Choroid plexus epithelial cell (primary cell): ENCODE results near the gene ERC1.

Experiments used
- DNase-seq: peaks from one replicate; pipeline ENCODE4 v3.0.0-alpha.2; 2010; ENCODE audit warnings: low read depth
- H3K4me3 ChIP-seq: 2 replicates; pipeline ENCODE4 v1.5.1; 2011; ENCODE audit warnings: low read depth, mild to moderate bottlenecking, control low read depth, low read length, moderate library complexity
- TF ChIP-seq, protein P1 (sequence below): conservative IDR thresholded peaks from 2 replicates; pipeline ENCODE4 v1.5.1; 2011; ENCODE audit warnings: low read depth, mild to moderate bottlenecking, control low read depth, inconsistent platforms, low read length, moderate library complexity

ERC1 gene

DNA sequence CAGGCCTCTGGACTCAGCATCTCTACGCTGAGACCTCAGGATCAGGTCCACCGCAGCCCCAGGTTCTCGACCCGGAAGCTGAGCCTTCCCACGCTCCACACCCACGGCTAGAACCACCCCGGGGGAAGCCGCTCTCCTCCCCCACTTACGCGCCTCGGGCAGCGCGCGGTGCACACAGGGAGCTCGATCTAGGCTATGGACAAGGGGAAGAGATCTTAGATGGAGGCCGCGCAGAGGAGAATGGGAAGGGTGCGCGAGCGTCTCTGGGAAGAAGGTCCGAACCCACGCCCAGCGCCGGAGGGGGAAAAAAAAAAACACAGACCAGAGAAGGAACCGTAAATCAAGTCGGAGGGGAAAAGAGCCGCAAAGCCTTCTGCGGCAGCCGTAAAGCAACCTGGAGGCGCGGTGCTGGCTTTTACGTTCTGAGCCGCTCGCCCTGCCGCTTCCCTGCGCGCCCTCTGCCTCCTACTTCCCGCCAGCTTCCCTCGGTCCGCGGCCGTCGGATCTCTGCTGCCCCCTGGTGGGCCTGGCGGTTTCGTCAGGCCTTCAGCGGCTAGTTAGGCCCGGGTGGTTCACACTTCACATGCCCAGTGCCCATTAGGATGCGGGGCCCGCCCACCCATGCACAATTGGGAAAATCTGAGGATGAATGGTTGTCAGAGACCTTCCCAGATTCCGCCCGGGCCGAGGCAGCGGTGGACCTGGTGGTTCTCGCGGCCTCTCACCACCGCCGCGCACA lies 41.4 kb upstream of the ERC1 start, which contains the start of gene RAD52:
Gene RAD52, minus strand, starts transcription at position 242 of the 739 bp plus-strand sequence. CDS start 16,636 bp downstream, outside the sequence.
- TF ChIP-seq, protein P1, sequence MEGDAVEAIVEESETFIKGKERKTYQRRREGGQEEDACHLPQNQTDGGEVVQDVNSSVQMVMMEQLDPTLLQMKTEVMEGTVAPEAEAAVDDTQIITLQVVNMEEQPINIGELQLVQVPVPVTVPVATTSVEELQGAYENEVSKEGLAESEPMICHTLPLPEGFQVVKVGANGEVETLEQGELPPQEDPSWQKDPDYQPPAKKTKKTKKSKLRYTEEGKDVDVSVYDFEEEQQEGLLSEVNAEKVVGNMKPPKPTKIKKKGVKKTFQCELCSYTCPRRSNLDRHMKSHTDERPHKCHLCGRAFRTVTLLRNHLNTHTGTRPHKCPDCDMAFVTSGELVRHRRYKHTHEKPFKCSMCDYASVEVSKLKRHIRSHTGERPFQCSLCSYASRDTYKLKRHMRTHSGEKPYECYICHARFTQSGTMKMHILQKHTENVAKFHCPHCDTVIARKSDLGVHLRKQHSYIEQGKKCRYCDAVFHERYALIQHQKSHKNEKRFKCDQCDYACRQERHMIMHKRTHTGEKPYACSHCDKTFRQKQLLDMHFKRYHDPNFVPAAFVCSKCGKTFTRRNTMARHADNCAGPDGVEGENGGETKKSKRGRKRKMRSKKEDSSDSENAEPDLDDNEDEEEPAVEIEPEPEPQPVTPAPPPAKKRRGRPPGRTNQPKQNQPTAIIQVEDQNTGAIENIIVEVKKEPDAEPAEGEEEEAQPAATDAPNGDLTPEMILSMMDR: peak; percentile 92
- DNase-seq: peak; percentile 100
- H3K4me3 ChIP-seq: peak within 1 kb of the TSS; percentile 88

DNA sequence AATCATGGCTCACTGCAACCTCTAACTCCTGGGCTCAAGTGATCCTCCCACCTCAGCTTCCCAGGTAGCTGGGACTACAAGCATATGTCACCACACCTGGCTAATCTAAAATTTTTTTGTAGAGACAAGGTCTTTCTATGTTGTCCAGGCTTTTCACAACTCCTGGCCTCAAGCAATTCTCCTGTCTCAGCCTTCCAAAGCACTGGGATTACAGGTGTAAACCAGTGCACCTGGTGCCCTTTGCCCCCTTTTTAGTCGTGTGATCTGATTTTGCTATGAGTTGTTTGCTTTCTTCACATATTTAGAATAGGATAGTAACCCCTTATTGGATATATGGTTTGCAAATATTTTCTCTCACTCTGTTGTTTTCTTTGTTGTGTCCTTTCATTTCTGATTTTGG lies 39.8 kb upstream of the ERC1 start:
- no peak for DNase-seq
- TF ChIP-seq, protein P1: no peak

DNA sequence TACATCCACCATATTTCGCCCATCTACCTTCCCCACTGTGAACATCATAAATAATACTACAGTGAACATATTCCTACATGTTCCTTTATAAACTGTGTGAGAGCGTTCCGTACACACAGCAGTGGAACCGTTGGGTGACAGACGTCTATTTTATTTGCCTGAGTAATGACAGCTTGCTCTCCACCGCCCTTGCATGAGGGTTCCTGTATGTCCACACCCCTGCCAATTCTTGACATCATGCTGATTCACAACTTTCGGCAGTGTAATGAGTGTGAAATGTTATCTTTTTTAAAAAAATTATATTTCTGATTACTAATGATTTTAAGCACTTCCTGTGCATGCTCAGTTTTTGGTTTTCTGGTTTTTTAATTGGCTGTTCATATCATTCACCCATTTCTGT lies 37.2 kb upstream of the ERC1 start:
- no peak overlapping the region for H3K4me3 ChIP-seq
- TF ChIP-seq, protein P1: no peak
- DNase-seq: peak; percentile 59

More for the DNA sequence above, 39.8 kb upstream of the ERC1 start:
- no peak overlapping the region for H3K4me3 ChIP-seq

DNA sequence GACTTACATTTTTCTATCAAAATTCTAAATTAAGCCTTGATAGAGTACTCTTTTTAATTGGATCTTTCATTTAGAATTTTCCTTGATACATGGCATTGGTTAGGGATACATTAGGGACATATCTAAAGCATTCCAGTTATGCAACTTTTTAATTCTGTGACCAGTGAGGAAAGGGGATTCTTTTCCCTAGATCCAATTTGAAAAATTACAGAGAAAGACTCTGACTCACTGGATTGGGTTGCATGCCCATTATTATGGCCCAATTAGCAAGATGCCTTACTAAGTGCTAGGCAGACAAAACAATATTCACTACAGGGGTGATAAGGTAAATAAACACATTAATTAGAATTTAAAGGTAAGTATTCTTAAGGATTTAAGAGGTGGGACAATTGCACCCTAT lies 36.3 kb upstream of the ERC1 start:
- DNase-seq: no peak
- H3K4me3 ChIP-seq: no peak overlapping the region
- TF ChIP-seq, protein P1: no peak

DNA sequence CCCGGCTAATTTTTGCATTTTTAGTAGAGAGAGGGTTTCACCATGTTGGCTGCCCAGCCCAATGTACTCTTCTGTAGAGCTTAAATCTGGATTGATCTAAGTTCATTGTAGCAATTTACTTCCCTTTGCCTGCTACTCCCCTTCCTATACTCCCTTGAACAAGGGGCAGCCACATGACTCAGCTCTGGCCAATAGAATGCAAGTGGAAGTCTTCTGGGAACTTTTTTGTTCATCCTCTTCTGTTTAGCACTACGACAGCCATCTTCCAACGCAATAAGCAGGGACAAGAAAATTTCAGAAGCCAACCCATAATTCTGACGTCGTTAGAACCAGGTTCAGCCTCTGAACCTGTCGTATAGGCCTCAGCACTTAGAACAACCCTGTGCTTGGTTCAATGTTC lies 35.1 kb upstream of the ERC1 start:
- H3K4me3 ChIP-seq: no peak overlapping the region
- DNase-seq: no peak
- TF ChIP-seq, protein P1: no peak

- peak; percentile 27 for DNase-seq
- TF ChIP-seq, protein P1: no peak
These were observed 32.4 kb upstream of the ERC1 start for GRCh38 chr12:958588-959123.

DNA sequence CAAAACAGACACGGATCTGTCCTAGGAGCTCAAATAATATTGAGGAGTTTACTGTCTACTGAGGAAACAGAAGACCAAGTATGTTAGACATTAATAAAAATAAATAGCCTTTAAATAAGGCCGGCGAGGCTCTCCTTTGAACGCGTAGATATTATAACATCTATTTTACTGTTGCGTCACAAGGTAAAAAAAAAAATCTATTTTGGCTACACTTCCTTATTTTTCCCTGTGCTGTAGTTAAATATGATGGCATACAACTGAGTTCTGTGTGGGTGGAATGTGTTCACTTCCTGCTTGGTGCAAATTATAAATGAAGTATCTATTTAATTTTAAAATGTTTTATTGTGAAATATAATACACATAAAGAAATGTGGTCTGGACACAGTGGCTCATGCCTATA lies 24.3 kb upstream of the ERC1 start:
- DNase-seq: no peak
- H3K4me3 ChIP-seq: no peak overlapping the region
- TF ChIP-seq, protein P1: no peak

More at GRCh38 chr12:958588-959123, 32.4 kb upstream of the ERC1 start:
- no peak overlapping the region for H3K4me3 ChIP-seq
